ENCODE results near the gene ECE1.
A peak's percentile ranks its signal among the peaks of the same experiment; 100 is the strongest.

ECE1 gene

GRCh38 chr1:21266119-21266774, 24.0 kb downstream of the ECE1 start:
- no peak for DNase-seq

- DNase-seq, result no peak
Observed at GRCh38 chr1:21265644-21266043, 24.6 kb downstream of the ECE1 start.

- no peak for DNase-seq
Observed at GRCh38 chr1:21264898-21265297, 25.4 kb downstream of the ECE1 start.

DNA sequence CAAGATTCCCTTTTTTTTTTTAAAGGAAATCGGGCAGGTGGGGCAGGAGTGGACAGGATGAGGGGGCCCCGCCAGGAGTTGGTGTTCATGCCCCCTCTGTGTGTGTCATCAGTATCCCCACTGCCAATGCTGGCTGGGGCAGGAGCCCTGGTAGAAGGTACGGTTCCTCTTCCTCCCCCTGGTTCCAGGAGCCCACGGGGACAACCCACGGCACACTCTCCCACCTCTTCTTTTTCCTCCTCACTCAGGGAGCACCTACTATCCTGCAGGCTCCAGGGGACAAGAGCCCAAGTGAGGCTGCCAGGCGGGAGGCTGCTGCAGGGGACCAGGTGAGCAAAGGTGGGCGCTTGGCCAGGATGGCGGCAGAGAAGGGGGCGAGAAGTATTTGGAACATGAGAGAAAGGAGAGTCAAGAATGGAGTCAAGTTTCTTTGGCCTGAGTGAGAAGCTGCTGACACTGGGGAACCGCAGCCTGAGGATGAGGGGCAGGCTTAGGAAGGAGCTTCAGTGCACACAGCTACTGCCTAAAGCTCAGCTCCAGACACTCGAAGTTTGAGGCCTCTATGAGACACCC, 26.5 kb downstream of the ECE1 start:
- DNase-seq, result no peak

DNA sequence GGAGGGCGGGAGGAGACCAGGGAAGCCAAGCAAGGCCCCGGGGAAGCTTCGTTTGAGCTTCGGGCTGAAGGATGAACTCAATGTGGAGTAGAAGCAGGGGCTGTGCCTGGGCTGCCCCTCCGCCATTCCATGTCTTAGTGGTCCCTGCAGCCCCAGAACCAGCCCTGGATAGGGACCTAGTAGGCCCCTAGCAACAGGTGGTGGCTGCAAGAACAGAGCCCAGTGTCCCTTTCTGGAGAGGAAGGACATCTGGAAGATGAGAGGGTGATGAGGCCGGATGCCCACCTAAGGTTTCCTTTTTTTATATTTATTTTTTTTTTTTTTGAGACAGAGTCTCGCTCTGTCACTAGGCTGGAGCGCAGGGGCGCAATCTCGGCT, 27.2 kb downstream of the ECE1 start:
- no peak for DNase-seq

DNA sequence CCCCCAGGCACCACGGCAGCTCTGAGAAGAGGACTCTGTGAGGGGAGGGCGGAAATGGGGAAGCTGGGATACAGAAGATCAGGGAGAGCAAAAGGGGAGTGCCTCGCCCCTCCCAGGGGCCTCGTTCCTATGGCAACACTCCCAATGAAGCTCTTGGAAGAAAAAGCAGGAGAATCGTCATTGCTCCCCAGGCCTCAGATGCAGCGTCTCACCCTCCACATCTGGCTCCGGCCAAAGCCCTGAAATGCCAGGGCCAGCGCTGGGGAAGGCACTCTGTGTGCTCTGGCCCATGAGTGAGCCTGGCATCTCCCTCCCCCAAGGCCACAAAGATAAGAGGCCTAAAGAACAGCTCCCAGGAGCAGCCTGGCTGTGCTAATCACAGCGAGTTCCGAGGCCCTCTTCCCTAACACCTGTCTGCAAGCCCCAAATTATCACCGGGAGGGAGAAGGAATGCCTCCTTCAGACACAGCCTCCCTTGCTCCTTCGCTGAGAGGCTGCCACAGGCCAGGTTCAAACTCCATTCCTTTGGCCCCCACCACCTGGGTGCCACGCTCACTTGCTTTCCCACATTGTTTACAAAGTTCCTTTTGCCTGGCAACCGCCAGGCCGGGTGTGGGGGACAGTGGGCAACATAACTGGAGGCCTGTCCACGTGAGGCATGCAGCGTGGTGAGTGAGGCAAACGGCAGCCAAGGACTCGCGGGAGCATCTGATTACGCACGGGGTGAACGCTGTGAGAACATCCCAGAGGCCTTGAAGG, 27.8 kb downstream of the ECE1 start:
- no peak for DNase-seq

- no peak for DNase-seq
Observed at GRCh38 chr1:21261551-21262292, 28.5 kb downstream of the ECE1 start.

DNA sequence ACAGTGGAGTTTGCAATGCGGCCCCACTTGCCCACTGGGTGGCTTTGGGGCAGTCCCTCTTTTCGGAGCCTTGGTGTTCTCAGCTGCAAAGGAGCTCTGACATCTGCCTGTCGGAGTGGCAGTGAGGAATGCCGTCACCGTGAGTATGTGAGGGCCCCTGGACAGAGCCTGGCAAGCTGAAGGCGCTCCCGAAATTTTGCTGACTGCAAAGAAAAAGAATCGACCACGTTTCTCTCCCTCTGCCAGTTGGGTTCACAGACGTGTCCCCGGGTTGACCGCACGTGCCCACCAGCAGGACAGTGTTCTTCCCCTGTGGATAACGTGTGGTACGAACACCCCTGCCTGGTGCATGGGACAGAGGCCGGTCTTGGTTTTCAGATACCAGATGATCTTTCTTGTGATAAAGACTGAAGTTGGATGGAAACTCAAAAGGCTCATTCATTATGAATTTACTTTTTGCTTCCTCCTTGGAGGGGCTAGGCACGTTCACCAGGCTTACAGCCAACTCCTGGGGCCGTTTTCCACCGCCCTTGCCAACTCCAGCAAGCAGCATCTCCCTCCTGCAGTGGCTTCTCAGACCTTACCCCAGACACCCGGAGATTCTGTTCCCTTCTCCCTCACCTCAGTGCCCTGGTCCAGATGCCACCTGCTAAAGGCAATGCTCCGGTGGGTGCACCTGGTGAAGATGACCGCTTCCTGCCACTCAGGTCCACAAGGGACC, 29.7 kb downstream of the ECE1 start:
- DNase-seq, result no peak

DNA sequence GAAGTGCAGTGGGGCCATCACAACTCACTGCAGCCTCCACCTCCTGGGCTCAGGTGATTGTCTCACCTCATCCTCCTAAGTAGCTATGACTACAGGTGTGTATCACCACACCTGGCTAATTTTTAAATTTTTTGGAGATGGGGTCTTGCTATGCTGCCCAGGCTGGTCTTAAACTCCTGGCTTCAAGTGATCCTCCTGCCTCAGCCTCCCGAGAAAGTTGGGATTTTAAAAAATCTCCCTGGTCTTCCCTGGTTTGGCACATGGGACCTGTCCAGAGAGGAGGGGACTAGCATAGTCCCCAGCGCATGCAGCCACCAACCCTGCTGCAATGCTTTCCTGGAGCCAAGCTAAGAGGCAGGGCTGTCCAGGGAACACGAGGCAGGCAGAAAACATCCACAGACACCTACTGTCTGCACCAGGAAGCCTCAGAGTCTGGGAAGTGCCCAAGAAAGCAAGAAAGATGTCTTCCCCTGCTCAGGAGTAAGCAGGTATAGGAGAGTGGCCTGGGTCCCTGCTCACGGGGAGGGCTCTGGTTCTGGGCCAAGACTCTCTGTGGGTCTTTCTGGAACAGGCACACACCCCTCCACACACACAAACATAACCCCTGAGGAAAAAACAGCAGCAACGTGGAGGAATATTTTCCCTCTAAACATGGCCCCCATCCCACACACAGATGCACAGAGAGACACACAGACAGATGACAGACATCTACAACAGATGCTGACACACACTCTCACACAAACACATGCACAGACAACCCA, 30.8 kb downstream of the ECE1 start:
- DNase-seq, result no peak

DNA sequence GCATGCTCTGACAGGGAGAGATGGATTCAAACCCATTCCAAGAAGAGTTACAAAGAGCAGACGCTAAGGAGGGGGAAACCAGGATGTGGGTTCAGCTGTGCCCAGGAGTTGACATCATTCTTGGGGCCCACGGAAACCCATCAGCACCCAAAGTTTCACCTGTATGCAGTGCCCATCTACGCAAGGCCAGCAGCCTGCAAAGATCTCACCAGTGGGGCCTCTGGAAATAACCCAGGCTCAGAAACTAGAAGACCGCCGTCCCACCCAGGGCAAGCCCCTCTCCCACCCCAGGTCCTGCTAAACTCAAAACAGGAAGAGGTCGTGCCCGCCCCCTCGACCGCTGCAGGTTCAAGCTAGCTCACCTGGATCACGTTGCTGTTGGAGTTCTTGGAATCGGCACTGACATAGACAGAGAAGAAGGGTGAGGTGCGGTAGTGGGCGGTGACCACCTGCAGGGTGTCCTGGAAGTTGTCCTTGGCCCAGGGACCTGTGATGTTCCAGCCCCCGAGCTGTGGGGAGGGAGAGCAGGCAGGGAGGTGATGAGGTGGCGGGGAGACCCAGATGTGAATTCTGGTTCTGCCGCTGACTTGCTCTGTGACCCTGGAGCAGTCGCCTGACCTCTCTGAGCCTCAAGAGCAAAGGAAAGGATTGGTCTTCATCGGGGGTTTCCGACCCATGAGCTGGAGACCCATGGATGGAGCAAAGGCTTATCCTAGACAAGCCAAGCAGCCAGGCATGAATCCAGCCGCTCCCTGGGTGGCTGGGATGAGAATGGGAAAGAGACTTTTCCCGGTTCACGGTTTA, 31.7 kb downstream of the ECE1 start:
- DNase-seq, result no peak

DNA sequence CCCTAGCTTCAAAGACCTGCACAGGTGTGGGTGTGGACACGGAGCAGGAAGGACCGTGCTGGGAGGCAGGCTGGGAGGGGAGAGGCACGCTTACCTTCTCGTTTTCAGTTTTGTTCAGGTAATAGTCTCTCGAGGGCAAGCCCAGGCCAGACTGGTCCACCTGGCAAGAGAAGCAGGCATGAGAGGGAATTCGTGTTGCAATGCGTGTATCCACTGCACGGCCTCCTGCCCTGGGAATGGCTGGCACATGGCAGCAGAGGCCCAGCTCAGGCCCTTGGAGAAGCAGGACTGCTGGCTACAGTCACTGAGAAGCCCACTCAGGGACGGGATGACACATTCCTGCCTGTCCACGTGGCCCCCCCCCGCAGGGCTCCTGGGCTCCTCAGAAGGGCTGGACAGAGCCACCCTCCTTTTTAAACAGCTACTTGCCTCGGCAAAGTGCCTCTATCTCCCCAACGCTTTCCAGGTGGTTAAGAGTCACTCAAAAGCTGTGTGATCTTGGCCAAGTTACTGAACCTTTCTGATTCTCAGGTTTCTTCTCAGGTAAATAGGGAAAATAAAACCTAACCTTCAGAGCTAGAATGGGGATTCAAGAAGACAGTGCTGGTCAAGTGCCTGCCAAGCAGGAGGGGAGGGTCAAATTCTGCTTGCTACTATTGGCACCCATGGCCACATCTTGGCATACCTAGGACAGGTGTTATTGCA, 32.7 kb downstream of the ECE1 start:
- no peak for DNase-seq

DNA sequence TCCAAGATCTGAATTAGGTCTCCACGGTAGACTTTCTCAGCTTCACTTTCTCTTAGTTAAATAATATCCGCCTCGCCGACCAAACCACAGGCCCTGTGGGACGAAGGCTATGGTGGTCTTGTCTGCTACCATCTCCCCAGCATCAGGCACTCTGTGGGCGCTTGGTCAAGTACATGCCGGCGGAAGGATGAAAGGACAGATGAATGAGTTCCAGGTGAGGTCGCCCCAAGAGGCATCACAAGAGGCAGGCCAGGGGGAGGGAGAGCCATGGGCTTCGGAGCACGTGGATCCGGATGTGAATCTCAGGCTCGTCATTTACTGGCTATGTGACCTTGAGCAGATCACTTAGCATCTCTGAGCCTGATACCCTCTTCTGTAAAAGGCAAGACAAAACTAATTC, 33.5 kb downstream of the ECE1 start:
- DNase-seq, result no peak

GRCh38 chr1:21255943-21256320, 34.3 kb downstream of the ECE1 start:
- DNase-seq, result no peak

GRCh38 chr1:21255284-21255942, 34.9 kb downstream of the ECE1 start:
- peak; percentile 93 for DNase-seq

GRCh38 chr1:21254335-21254951, 35.8 kb downstream of the ECE1 start:
- DNase-seq, result peak; percentile 79

GRCh38 chr1:21251773-21252471, 38.3 kb downstream of the ECE1 start:
- DNase-seq, result no peak

GRCh38 chr1:21249940-21250493, 40.2 kb downstream of the ECE1 start:
- DNase-seq, result no peak

- no peak for DNase-seq
Observed at GRCh38 chr1:21247892-21248715, 42.2 kb downstream of the ECE1 start.
